Activated CD4-positive, CD25-positive, alpha-beta regulatory T cell treated with anti-CD3 and anti-CD28 coated beads, Interleukin-2, amount 50 U/mL, for 24 hours (primary cell): Measurements from ENCODE around the gene CYTH3.

Source experiments
- ATAC-seq, 2 donors: fragments of 150-1000 bp; cut with Tn5 transposase; one replicate each; pipeline ENCODE4 v1.10.0; 2021; ENCODE audit warnings: mild to moderate bottlenecking in 1 of 2, moderate library complexity in 1 of 2

Gene CYTH3

GRCh38 chr7:6182993-6183392 is 89.4 kb downstream of the CYTH3 start:
- no peak for ATAC-seq

GRCh38 chr7:6181136-6181535 is 91.3 kb downstream of the CYTH3 start:
- ATAC-seq, result no peak

GRCh38 chr7:6180344-6180725 is 92.1 kb downstream of the CYTH3 start:
- ATAC-seq, result no peak

GRCh38 chr7:6179620-6180343 is 92.6 kb downstream of the CYTH3 start:
- ATAC-seq, result no peak

GRCh38 chr7:6178298-6179029 is 94.0 kb downstream of the CYTH3 start:
- ATAC-seq, result no peak

GRCh38 chr7:6175645-6176044 is 96.8 kb downstream of the CYTH3 start:
- no peak for ATAC-seq

GRCh38 chr7:6172910-6173295 is 99.5 kb downstream of the CYTH3 start:
- ATAC-seq, result no peak

GRCh38 chr7:6172224-6172909 is 100.1 kb downstream of the CYTH3 start:
- ATAC-seq, result no peak

GRCh38 chr7:6171532-6172223 is 100.7 kb downstream of the CYTH3 start:
- ATAC-seq, result no peak

- no peak for ATAC-seq
Measured at GRCh38 chr7:6170571-6171531, 101.6 kb downstream of the CYTH3 start.

GRCh38 chr7:6169805-6170520 is 102.5 kb downstream of the CYTH3 start:
- ATAC-seq, result no peak

GRCh38 chr7:6168477-6168868 is 104.0 kb downstream of the CYTH3 start:
- ATAC-seq, result no peak

GRCh38 chr7:6167587-6168476 is 104.6 kb downstream of the CYTH3 start:
- no peak for ATAC-seq

GRCh38 chr7:6167004-6167551 is 105.3 kb downstream of the CYTH3 start:
- no peak for ATAC-seq

GRCh38 chr7:6166443-6166891 is 106.0 kb downstream of the CYTH3 start:
- no peak for ATAC-seq

GRCh38 chr7:6165521-6166320 is 106.7 kb downstream of the CYTH3 start:
- ATAC-seq, result no peak

GRCh38 chr7:6165075-6165474 is 107.3 kb downstream of the CYTH3 start:
- no peak for ATAC-seq

- ATAC-seq, result no peak
Measured at GRCh38 chr7:6164491-6164890, 107.9 kb downstream of the CYTH3 start.

GRCh38 chr7:6164010-6164409 is 108.4 kb downstream of the CYTH3 start:
- ATAC-seq, result no peak
